ENCODE data around the gene VIPR1.
A peak's percentile ranks its signal among the peaks of the same experiment; 100 is the strongest.

The VIPR1 gene

DNA sequence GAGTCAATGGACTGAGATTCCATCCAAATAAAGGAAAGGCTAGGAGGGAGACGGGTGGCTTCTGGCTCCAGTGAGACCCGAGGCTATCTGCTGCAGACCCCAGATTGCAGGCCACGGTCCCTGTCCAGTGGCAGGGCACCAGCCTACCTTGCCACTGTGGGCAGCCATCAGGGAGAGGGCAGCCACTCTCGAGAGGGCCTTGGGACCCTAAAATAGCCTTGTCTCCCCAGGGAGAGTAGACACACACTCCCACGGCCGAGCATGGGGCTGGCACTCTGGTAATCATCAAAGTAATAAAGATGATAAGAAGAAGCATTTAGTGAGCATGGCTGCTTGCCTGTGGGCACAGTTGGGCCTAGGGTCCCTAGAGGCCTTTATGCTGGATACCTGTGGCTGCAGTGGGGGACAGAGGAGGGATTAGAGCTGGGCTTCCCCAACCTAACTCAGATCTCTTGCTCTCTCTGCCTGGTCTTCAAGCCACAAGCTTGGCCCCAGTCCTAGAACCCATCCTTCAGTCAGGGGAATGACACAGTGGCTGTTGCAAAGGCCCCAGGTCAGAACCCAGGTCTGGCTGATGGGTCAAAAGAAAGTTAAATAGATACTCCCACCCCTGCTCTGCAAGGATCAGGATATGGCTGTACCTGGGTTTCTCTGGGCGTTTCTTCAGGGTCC lies 9.2 kb upstream of the VIPR1 start:
- no peak for DNase-seq (ENCODE audit: low spot score)

GRCh38 chr3:42493798-42494151 lies 8.7 kb upstream of the VIPR1 start:
- DNase-seq (ENCODE audit: low spot score), result no peak

GRCh38 chr3:42495393-42495792 lies 7.0 kb upstream of the VIPR1 start:
- no peak for DNase-seq (ENCODE audit: low spot score)

- no peak for DNase-seq (ENCODE audit: low spot score)
Measured at GRCh38 chr3:42497009-42497731, 5.3 kb upstream of the VIPR1 start.

DNA sequence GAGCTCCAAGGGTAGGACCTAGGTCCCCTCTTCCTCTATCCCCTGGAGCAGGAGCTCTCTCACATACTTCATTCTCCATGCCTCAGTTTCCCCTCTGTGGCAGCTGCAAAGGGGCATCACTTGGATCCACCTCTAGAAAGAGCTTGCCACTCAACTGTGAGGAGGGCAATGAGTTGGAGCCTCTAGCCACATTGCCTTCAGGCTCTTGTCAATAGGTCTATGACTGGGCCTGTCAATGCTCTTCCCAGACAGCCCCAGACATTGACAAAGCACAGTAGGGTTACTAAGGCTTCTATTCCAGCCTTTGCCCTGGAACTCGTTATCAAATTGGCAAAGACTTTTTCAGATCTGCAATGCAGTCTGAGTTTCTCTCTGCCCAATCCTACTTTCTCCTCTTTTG lies 4.4 kb upstream of the VIPR1 start:
- DNase-seq (ENCODE audit: low spot score), result no peak

DNA sequence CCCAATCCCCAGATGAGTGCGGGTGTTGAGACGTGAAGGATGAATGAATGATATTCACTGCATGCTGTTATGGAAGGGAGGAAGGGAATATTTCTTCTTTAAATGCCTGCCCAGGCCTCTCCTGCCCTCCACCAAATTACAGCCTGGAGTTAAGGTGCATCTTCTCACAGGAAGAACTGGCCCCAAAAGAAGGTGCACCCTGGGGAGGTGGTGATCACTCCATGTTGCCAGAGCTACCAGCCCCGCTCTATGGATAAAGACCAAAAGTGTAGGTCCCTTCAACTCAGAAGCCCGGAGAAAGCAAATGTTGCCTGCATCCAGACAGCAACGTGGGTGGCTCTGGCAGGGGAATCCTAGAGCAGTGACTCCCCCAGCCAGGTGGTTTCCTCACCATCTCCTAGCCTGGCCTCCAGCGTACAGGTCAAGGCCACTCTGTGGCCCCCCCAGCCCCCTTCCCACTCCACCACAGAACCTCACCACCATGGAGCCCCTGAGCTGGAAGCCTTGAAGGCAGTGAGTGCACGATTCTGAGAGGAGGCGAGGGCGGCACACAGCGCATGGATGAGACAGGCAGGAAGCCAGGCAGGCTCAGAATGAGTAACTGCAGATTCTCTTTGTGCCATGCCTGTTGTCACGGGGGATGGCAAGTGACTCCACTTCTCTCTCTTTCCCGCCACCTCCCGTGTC lies 3.5 kb upstream of the VIPR1 start:
- DNase-seq (ENCODE audit: low spot score), result no peak

- no peak for DNase-seq (ENCODE audit: low spot score)
Measured at GRCh38 chr3:42499478-42499871, 3.0 kb upstream of the VIPR1 start.

GRCh38 chr3:42500091-42500490 lies 2.4 kb upstream of the VIPR1 start:
- no peak for DNase-seq (ENCODE audit: low spot score)

DNA sequence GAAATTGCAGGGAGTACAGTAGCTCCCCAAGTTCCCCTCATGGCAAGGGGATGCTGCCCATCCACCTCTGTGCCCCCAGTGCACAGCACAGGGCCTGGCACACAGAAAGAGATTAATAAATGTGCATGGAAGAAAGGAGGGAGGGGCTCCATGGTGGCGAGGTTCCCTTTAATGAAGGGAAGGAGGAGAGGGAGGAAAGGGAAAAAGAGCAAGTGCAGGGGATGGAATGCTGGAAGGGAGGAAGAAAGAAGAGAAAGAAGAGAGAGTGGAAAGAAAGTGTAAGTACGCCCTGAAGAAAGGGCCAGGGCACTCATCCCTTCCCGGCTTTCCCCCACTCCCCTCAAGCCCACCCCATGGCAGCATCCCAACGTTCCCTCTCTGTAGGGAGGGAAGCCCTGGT lies 1.5 kb upstream of the VIPR1 start:
- no peak for DNase-seq (ENCODE audit: low spot score)

DNA sequence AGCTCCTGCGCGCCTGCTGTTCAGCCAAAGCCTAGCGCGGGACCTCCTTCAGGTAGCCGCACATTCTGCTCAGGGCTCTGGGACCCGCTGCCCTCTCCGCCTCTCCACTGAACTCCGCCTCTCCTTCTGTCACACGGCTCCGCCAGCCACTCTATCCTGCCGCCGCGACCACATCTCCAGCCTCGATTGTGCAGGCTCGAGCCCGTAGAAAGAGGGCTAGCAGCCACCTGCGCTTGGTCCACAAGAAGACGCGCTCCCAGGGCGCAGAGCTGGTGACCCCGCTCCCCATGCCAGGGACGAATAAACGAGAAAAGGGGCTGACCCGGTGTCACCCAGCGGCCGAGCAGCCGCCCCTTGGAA lies 1.1 kb upstream of the VIPR1 start:
- no peak for DNase-seq (ENCODE audit: low spot score)

- peak; percentile 58 for DNase-seq (ENCODE audit: low spot score)
Measured at GRCh38 chr3:42501681-42502428, 588 bp upstream of the VIPR1 start.

- DNase-seq (ENCODE audit: low spot score), result no peak
Measured at GRCh38 chr3:42503251-42503924, 945 bp downstream of the VIPR1 start.

- DNase-seq (ENCODE audit: low spot score), result no peak
Measured at GRCh38 chr3:42503957-42504333, 1.5 kb downstream of the VIPR1 start.

GRCh38 chr3:42504334-42505127 lies 2.1 kb downstream of the VIPR1 start:
- no peak for DNase-seq (ENCODE audit: low spot score)

GRCh38 chr3:42505128-42505848 lies 2.8 kb downstream of the VIPR1 start:
- DNase-seq (ENCODE audit: low spot score), result no peak

- DNase-seq (ENCODE audit: low spot score), result no peak
Measured at GRCh38 chr3:42505849-42506410, 3.5 kb downstream of the VIPR1 start.

- no peak for DNase-seq (ENCODE audit: low spot score)
Measured at GRCh38 chr3:42507252-42507651, 4.8 kb downstream of the VIPR1 start.

DNA sequence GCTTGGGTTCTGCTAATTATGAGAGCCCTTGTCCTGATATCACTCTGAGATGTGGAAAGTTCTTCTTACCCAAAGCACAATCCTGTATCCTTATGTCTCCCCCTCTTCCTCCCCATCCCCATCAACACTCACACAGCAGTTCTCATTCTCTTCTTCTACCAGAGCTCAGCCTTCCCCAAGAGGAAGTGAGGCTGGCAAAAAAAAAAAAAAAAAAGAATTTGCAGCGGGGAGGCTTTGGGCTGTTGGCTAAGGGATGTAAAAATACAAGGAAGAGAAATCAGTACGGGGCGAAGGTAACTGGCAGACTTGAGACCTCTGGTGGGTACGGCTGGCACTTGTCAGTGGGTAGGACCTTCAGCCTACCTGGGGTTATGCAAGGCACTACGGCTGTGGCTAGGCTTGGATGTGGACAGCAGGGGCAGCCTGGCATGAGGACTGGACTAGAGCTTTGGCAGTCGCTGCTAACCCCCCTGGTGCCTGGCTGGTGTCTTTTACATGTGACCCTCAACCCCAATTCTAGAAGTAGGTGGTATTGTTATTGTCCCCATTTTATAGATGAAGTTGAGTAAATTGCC lies 5.4 kb downstream of the VIPR1 start:
- no peak for DNase-seq (ENCODE audit: low spot score)

GRCh38 chr3:42508562-42508961 lies 6.1 kb downstream of the VIPR1 start:
- DNase-seq (ENCODE audit: low spot score), result no peak

GRCh38 chr3:42509111-42509510 lies 6.7 kb downstream of the VIPR1 start:
- DNase-seq (ENCODE audit: low spot score), result no peak
